Stimulated activated CD4-positive, alpha-beta T cell treated with anti-CD3 and anti-CD28 coated beads, Interleukin-15, amount 100 ng/mL, for 1 hour (primary cell): ENCODE results near the gene THAP4.

Experiments used
- DNase-seq, 2 donors: peaks; one replicate each; pipeline ENCODE4 v3.0.0-alpha.2; 2020; ENCODE audit warnings: low read depth in 1 of 2, low spot score in 1 of 2

The THAP4 gene

DNA sequence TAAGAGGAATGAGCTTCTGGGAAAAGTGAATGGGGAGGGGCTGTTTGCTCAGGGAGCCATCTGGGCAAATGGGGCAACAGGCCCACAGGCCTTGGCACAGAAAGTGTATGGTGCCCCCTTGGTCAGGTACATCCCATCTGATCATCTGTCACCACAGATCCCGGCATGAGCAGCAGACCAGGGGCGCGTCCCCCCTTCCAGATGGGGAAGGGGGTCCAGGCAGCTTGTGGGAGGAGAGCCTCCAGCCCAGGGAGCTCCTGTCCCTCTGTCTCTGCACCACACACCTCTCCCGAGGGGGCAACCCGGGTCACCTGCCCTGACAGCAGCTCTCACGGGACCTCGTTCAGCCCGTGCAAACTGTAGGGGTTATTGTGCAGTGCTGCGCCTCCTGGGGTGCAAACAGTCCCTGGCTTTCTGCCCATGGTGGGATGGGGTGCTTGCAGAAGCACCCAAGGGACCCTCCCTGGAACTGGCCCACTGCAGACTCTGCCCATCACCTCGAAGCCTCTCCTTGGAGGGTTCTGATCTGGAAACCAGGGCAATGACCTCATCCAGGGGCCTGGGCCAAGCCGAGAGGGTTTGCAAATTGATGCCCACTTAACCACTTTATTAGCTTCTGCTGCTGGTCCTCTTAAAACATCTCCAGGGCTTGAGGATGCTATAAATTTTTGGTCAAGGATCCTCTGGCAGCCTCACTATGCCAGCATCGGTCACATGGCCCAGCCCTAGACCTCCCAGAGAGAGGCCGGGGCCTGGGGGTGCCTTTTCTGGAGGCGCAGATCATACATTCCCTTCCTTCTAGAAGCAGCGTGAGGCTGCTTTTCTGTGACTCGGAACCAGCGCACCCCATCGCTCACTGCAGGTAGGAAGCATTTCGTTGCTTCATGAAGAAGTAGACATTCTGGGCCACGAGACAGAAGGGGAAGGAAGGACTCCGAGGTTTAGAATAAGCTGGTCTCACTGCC, 86.1 kb downstream of the THAP4 start:
- no peak for DNase-seq

DNA sequence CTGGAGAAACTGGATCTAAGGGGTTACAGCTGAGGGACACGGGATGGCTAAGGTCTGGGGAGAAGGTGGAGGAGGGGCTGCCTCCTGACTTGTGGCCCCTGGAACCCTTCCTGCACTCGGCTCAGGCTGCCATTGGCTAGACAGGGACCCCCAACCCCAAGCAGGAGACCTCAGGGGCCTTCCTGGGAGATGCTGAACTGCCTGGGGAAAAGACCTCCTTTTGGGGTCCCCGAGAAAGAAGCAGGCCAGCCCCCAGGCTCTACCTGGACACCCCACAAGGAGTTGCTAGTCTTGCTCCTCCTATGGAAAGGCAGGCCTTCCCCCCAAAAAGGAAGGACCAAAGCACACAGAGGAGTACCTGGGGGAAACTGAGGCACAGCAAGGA, 88.5 kb downstream of the THAP4 start:
- DNase-seq, result no peak

DNA sequence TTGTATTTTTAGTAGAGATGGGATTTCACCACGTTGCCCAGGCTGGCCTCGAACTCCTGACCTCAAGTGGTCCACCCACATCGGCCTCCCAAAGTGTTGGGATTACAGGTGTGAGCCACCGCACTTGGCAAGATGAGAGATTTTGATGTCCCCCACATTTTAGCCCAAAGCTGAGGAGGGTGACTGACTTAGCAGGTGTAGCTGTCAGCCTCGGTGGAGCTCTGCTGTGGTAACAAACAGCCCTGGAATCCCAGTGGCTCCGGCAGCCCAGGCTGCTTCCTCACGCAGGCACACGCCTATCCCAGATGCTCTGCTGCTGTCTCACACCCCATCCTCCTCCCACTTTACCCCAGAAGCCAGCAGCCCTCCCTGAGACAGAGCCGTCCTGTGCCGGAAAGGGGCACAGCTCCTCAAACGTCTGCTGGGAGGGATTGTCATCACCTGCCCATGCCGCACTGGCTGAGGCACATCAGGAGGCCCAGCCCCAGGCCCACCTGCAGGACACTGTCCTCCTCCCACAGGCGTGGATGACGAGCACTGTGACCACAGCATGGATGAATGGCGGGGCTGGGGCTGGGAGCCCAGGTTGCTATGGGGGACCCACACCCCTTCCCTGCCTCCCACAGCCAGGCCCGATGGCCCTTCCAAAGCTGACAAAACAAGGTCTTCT, 89.0 kb downstream of the THAP4 start:
- no peak for DNase-seq

DNA sequence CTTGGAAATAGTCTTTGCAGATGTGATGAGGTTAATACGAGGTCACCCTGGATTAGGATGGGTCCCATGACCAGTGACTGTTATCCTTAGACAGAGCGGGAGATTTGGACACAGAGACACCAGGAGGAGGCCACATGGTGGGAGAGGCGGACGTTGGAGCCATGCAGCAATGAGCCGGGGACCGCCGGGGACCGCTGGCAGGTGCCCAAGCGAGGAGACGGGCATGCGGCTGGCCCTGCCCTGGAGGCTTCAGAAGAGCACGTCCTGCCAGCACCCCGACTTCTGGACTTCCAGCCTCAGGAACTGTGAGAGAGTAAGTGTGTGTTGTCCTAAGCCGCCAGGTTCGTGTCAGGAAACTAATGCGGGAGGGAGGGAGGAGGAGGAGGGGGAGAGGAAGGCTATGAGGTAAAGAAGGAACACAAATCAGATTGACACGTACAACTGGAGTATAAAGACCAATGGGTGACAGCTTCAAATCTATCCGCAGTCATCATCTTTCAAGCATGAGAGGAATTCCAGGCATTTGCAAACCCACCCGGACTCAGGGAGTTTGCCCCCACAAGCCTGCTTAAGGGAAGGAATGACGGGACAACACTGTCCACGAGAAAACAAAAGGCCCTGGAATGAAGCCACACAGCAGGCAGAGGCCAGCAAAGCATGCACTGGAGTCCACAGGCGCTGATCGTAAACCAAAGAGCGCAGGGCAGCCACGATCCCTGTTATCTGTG, 90.0 kb downstream of the THAP4 start:
- no peak for DNase-seq

GRCh38 chr2:241545523-241546473, 91.2 kb downstream of the THAP4 start:
- DNase-seq, result no peak

DNA sequence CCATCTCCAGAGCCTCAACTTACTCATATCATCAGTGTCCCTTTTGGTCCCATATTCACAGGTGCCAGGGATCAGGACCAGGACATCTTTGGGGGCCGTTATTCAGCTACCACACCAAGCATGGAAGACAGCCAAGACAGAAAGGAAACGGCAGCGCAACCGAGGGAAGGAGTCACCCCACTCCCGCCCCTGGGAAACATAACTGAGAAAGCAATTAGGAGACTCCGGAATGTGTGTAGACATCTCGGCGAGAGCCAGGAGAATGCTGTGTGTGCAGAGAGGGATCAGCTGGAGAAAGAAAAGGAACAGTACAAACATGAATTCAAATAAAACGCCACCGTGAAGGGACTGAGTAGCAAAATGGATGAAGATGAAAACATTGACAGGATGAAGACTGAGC, 91.9 kb downstream of the THAP4 start:
- no peak for DNase-seq

DNA sequence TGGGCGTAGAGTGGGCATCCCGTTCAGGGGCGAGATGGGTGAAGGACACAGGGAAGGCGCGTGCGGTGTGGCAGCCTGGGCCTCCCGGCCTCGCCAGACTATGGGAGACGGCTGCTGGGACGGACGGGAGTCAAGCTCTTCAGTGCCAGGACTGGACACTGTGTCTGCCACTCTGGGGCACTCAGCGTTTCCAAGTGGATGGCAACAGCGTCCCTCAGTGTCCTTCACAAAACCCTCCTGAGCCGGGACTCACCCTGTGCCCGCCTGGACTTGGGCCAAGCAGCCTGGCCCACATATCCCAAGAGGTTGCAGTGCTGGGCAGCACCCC, 94.7 kb downstream of the THAP4 start:
- no peak for DNase-seq

- DNase-seq, result no peak
Measured at GRCh38 chr2:241541564-241542277, 95.2 kb downstream of the THAP4 start.

DNA sequence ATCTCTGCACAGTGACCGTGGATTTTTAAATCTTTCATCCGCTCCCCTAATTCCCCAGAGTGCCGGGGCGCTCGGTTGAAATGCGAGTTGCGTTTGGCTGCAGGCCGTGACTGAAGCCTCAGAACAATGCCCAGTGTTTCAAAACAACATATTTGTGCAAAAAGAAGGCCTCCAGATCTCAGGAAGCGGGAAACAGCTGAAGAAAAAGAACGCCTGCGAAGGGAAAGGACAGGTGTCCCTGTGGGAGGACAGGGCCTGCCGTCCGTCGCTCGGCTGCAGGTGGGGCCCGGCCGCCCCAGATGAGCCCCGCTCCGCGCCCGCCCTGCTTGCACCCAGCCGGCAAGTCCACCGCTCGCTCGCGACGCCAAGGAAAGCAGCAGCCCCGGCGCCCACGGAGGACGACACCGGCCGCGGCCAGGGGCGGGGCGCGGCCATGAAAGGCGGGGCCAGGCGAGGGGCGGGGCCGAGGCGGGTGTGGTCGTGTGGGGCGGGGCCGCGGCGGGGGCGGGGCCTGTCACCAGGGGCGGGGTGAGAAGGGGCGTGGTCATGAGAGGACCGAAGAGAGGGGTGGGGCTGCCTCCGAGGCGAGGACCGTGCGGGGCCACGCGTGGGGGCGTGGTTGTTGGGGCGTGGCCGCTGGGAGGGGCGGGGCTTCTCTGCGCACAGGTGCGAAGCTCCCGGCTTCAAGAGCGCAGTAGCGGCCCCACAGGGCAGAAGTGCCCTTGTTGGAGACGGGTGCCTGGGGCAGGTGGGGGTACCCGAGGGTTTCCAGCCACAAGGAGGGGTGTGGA, 96.0 kb downstream of the THAP4 start:
- DNase-seq, result peak; percentile 17 to 49

DNA sequence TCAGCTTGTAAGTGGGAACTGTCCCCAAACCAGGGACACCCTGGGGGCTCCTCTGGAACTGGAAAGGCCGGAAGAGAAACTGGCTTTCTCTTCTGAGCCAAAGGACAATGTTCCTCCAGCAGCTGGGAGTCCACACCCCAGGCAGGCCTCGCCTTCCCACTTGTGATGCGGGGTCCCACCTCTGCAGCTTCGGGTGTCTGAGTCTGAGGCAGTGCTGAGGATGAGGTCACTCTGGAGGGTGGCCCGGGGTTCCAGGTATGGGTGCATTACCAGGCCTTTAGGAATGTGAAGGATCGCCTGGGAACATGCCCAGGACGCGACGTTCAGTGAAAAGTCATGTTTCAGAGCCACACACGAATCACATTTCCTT, 96.6 kb downstream of the THAP4 start:
- DNase-seq, result no peak

GRCh38 chr2:241539616-241540374, 97.2 kb downstream of the THAP4 start:
- DNase-seq, result no peak

DNA sequence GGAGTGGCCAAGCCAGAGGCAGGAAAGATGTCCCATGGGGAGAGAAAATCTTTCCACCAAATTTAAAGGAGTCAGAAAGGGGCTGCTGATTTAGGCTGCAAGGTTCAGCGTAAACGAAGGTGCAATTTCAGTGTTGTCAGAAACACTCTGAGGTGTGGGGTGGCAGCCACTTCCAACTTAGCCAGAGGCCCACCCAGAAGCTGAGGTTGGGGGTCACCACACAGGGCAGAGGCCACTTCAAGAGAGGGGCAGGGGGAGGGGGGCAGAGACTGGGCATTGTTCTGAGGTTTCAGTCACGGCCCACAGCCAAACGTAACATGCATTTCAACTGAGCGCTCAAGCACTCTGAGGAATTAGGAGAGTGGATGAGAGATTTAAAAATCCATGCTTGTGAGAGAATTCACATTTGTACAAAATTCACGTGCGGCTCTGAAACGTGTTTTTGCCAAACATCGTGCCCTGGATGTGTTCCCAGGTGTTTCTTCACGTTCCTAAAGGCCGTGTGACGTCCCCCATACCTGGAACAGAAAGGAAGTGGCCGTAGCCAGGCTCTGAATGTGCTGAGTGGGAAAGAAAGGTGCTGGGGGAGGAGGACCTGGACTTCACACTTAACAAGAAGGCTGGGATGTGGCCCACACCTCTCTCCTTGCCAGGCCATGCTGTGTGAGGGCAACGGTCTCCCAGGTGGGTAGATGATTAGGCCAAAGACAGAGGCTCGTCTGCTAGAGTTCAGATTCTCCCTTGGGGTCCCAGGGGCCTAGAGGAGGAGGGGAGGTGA, 97.9 kb downstream of the THAP4 start:
- DNase-seq, result no peak

- no peak for DNase-seq
Measured at GRCh38 chr2:241535871-241536655, 100.9 kb downstream of the THAP4 start.

DNA sequence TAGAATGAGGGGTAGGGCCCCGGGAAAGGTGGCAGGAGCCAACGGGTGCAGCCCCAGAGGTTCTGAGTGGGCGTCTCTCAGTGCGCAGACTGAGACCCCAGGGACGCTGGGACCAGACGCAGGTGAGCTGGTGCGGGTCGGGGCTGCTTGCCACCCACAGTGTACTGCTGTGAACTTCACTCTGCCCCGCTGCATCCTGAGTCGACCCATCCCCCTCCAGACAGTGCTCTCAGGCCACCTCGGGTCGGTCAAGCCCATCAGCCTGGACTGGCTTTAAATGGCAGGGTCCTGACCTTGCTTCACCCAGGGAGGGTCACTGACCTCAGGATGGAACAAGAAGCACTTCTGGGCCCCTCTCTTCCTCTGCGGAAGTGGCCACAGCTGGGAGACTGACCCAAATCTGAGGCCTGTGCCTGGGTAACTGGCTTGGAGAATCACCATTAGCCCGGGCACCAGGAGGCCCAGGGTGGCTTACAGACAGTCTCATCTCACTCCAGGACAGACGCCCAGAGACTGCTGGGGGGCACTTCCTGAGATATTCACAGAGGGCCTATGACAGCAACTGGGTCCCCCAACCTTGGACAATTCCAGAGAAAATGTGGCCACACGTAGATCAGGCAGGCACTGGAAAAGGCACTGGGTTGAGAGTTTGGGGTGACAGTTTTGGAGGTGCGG, 102.1 kb downstream of the THAP4 start:
- no peak for DNase-seq
